Measurements from ENCODE around the gene CD74. TPM values are rescaled to one million over a fixed set of nuclear protein-coding genes. Genes with fewer than 3 reads are reported as not detected.

The CD74 gene
- total RNA-seq, 1 donor from 2014 or later: 24.9 TPM

DNA sequence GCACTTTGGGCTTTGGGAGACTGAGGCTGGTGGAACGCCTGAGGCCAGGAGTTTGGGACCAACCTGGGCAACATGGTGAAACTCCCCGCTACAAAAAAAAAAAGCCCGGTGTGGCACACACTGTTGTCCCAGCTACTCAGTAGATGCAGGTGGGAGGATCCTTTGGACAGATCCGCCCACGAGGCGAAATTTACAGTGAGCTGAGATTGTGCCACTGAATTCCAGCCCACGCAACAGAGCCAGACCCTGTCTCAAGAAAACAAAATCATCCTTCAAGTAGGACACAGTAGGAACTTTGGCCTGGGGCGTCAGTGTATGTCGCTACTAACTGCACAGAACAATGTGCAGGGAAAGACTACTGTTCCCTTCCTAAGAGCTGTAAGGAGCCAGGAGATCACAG lies 32.1 kb upstream of the CD74 start:
- Mint-ChIP-seq H3K4me1 (ENCODE audit: unreplicated experiment) (peaks cover 23% of the 10 kb centered on the region), H3K9me3 (no peaks in the 10 kb centered on the region), H3K4me3 (peak overlapping the region; percentile 69), H3K27ac (no peak overlapping the region), H3K36me3 (peaks cover 51% of the 10 kb centered on the region), H3K27me3 (no peaks in the 10 kb centered on the region)
- DNase-seq (ENCODE audit: extremely low spot score, unreplicated experiment): no peak
- TF ChIP-seq, protein P1, sequence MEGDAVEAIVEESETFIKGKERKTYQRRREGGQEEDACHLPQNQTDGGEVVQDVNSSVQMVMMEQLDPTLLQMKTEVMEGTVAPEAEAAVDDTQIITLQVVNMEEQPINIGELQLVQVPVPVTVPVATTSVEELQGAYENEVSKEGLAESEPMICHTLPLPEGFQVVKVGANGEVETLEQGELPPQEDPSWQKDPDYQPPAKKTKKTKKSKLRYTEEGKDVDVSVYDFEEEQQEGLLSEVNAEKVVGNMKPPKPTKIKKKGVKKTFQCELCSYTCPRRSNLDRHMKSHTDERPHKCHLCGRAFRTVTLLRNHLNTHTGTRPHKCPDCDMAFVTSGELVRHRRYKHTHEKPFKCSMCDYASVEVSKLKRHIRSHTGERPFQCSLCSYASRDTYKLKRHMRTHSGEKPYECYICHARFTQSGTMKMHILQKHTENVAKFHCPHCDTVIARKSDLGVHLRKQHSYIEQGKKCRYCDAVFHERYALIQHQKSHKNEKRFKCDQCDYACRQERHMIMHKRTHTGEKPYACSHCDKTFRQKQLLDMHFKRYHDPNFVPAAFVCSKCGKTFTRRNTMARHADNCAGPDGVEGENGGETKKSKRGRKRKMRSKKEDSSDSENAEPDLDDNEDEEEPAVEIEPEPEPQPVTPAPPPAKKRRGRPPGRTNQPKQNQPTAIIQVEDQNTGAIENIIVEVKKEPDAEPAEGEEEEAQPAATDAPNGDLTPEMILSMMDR (conservative IDR thresholded peaks at IDR 0.05): no peak

DNA sequence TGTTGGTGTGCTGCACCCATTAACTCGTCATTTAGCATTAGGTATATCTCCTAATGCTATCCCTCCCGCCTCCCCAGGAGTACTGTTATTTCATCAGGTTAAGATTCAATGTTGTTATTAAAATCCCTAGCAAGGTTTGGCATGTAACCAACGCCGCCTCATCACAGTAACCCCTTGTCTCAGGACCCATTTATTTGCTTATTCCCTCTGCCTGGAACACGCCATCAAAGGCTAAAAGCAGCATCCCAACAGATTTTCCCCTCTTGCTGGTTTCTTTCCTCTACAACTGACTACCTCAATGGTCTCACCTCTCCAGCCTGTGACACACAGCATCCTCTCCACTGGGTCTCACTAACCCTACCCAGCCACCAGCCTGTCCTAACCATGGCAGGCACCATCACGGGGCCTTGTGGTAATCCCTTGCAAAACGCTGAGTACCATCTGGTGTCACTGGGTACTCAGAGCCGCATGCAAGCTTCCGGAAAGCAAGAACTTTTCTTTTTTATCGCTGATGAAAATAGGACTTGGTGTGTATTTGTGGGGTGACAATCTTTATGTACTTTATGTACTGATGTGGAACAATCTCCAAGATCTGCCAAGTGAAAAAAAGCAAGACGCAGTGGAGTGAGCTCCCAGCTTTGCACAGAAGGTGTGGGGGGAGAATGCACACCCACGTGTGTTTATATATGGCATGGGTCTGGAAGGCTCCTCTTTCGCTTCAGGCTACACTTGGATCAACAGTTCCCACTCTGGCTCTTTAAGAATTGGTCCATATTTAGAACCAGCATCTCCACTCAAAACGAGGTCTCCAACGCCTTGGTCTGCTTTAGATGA lies 30.7 kb upstream of the CD74 start:
- H3K36me3 Mint-ChIP-seq: peaks cover 44% of the 10 kb centered on the region
- H3K9me3 Mint-ChIP-seq: no peaks in the 10 kb centered on the region
- TF ChIP-seq, protein P1 (conservative IDR thresholded peaks at IDR 0.05): no peak
- no peak overlapping the region for H3K4me3 Mint-ChIP-seq
- DNase-seq (ENCODE audit: extremely low spot score, unreplicated experiment): no peak
- peaks cover 20% of the 10 kb centered on the region for H3K4me1 Mint-ChIP-seq (ENCODE audit: unreplicated experiment)
- H3K27me3 Mint-ChIP-seq: no peaks in the 10 kb centered on the region
- H3K27ac Mint-ChIP-seq: peak overlapping the region; percentile 46

DNA sequence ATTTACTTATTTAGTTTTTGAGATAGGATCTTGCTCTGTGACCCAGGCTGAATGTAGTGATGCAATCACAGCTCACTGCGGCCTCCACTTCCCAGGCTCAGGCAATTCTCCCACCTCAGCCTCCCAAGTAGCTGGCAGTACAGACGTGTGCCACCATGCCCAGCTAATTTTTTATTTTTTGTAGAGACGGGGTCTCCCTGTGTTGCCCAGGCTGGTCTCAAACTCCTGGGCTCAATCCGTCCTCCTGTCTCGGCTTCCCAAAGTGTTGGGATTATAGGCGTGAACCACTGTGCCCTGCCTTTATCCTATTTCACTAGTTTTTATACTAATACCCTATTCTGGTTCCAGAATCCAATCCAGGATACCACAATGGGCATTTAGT lies 30.0 kb upstream of the CD74 start:
- H3K4me1 Mint-ChIP-seq (ENCODE audit: unreplicated experiment): peaks cover 12% of the 10 kb centered on the region
- TF ChIP-seq, protein P1 (conservative IDR thresholded peaks at IDR 0.05): no peak
- H3K9me3 Mint-ChIP-seq: no peaks in the 10 kb centered on the region
- H3K4me3 Mint-ChIP-seq: no peak overlapping the region
- H3K27ac Mint-ChIP-seq: peak overlapping the region; percentile 46
- no peaks in the 10 kb centered on the region for H3K27me3 Mint-ChIP-seq
- peaks cover 36% of the 10 kb centered on the region for H3K36me3 Mint-ChIP-seq
- DNase-seq (ENCODE audit: extremely low spot score, unreplicated experiment): no peak

DNA sequence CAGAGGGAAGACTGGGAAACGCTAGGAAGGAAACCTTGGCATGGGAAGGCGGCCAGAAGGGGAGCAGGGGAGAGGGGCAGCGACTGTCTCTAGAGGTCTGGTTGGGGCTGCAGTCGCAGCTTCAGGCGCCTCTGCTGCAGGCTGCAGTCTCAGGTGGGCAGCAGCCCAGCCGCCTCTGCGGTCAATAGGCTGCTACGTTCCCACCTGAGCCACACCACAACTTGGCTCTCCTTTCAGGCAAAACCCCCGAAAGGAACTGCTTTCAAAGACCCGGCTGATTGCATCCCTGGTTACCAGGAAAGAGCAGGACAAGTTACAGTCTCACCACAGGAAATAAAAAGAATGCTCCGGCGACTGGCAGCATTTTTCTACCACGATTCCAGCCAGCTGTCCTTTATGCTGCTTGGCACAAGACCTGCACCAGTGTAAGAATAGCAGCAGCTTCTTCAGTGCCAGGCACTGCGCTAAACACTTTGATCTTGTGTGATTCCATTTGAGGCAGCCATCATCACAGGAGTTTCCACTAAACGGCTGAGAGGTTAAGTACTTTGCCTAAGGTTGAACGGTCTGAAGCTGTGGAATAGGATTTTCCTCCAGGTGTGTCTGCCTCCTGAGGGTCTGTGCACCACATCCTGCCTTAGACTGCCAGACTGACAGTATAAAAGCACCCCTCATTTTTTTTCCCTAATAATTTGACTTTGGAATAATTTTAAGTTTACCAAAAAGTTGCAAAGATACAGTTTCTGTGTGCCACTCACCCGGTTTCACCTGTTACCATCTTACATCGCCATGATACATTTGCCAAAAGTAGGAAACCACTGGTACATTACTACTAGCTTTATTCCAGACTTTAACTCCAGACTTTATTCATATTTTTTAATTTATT lies 29.3 kb upstream of the CD74 start:
- H3K27ac Mint-ChIP-seq: peak overlapping the region; percentile 66
- H3K36me3 Mint-ChIP-seq: peaks cover 30% of the 10 kb centered on the region
- TF ChIP-seq, protein P1 (conservative IDR thresholded peaks at IDR 0.05): no peak
- H3K4me3 Mint-ChIP-seq: no peak overlapping the region
- H3K27me3 Mint-ChIP-seq: no peaks in the 10 kb centered on the region
- DNase-seq (ENCODE audit: extremely low spot score, unreplicated experiment): no peak
- H3K9me3 Mint-ChIP-seq: no peaks in the 10 kb centered on the region
- peaks cover 6% of the 10 kb centered on the region for H3K4me1 Mint-ChIP-seq (ENCODE audit: unreplicated experiment)

DNA sequence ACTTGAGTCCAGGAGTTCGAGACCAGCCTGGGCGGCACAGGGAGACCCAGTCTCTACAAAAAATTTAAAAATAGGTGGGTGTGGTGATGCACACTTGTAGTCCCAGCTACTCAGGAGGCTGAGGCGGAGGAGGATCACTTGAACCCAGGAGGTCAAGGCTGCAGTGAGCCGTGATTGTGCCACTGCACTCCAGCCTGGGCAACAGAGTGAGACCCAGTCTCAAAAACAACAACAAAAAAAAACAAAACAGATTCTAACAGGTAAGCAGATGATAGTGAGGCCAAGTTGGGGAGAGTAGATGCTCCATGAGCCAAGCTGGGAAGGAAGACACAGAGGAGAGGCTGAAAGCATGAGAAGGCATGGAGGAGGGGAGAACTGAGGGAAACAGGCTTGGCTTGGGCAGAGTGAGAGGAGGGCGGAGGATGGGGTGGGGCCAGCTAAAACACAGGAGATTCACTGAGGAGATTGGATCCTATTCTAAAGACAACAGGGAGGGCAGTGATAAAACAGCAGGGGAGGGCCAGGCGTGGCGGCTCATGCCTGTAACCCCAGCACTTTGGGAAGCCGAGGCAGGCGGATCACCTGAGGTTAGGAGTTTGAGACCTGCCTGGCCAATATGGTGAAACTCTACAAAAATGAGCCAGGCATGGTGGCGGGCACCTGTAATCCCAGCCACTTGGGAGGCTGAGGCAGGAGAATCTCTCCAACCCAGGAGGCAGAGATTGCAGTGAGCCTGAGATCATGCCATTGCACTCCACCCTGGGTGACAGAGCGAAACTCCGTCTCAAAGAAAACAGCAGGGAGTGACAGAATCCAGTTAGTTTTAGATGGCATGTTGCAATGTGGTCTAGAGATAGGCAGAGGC lies 28.5 kb upstream of the CD74 start:
- H3K4me3 Mint-ChIP-seq: no peak overlapping the region

More for the DNA sequence above, 28.5 kb upstream of the CD74 start:
- DNase-seq (ENCODE audit: extremely low spot score, unreplicated experiment): no peak
- H3K9me3 Mint-ChIP-seq: no peaks in the 10 kb centered on the region
- H3K27me3 Mint-ChIP-seq: peaks cover 2% of the 10 kb centered on the region
- TF ChIP-seq, protein P1 (conservative IDR thresholded peaks at IDR 0.05): no peak
- H3K4me1 Mint-ChIP-seq (ENCODE audit: unreplicated experiment): peaks cover 7% of the 10 kb centered on the region
- H3K36me3 Mint-ChIP-seq: peaks cover 21% of the 10 kb centered on the region
- H3K27ac Mint-ChIP-seq: peak overlapping the region; percentile 66
